Stimulated activated CD8-positive, alpha-beta memory T cell treated with anti-CD3 and anti-CD28 coated beads, Interleukin-7, amount 100 ng/mL, for 4 hours (primary cell): ENCODE results near the gene RERE.

Experiments used
- DNase-seq, 2 donors: peaks; one replicate each; pipeline ENCODE4 v3.0.0-alpha.2; 2020; ENCODE audit warnings: low read depth in 2 of 2

The RERE gene

GRCh38 chr1:8689431-8690252 is 127.8 kb downstream of the RERE start:
- no peak for DNase-seq

GRCh38 chr1:8687538-8687937 is 129.9 kb downstream of the RERE start:
- no peak for DNase-seq

DNA sequence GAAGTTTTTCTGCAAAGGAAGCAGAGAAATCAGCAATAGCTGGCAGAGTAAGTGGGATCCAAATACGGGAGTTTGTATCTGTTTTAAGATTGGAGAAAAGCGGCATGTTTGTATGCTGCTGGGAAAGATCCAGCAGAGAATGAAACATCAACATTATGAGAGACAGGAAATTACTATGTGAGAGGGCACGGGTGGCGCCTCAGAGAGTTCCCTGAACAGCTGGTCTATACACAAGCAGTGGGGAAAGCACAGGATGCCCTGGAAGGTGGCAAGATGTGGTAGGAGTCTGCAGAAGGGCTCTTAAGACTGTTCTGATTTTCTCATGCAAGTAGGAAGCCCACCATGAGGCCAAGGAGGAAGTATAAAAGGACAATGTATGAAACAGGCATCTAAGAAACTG is 130.4 kb downstream of the RERE start:
- DNase-seq: no peak

DNA sequence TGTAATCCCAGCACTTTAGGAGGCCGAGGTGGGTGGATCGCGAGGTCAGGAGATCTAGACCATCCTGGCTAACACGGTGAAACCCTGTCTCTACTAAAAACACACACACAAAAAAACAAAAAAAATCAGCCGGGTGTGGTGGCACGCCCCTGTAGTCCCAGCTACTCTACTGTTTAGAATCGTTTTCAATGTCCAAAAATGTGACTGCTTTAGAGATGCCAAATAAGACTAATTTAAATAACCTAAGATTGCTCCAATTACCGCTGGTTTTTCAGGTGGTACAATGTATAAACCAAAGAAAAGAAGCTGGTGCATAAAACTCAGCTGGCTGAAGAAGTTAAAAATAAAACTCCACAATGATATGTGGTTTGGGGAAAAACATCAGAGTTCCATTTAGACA is 132.0 kb downstream of the RERE start:
- no peak for DNase-seq

- DNase-seq: no peak
Measured at GRCh38 chr1:8684590-8684989, 132.8 kb downstream of the RERE start.

GRCh38 chr1:8682573-8682972 is 134.9 kb downstream of the RERE start:
- no peak for DNase-seq

GRCh38 chr1:8681911-8682310 is 135.5 kb downstream of the RERE start:
- DNase-seq: no peak

DNA sequence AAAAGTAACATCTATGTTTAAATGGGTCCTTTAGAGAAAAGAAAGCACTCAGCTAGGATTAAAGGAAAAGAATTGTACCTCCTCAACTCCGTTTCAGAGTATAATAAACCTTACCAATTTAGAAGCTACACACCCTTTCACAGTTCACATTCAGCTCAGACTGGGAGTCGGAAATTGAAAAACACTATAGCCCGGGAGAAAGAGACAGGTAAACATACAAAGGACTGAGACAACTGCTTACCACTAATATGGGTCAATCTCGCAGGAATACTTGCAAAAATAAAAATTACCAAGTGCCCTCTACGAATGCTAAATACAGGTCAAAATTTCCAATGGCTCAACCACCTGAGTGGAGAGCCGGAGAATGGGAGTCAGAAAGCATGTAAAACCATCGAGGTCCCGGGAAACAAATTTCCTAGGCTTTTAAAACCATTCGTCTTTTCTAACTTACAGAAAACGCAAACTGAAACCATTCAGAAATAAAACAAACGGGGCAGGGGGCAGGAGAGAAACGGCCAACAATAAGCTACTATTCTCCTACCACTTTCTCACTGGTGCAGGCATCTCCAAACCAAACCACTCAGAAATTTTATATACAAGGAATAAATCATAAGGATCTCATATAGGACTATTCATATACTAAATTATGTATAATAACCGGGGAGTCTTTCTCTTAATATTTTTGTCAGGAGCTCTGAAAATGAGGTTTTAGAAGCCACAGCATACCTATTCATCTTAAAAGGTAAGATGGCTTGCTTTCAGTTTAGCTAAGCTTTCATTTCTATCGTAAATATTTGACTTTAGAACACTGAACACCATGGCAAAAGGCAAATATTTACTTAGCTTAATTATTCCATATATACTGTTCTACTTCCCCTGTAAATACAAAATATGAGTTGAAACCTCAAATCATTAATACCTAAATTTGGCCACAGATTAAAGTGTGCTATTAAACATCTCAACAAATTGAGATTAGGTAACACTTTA is 136.5 kb downstream of the RERE start:
- DNase-seq: no peak

DNA sequence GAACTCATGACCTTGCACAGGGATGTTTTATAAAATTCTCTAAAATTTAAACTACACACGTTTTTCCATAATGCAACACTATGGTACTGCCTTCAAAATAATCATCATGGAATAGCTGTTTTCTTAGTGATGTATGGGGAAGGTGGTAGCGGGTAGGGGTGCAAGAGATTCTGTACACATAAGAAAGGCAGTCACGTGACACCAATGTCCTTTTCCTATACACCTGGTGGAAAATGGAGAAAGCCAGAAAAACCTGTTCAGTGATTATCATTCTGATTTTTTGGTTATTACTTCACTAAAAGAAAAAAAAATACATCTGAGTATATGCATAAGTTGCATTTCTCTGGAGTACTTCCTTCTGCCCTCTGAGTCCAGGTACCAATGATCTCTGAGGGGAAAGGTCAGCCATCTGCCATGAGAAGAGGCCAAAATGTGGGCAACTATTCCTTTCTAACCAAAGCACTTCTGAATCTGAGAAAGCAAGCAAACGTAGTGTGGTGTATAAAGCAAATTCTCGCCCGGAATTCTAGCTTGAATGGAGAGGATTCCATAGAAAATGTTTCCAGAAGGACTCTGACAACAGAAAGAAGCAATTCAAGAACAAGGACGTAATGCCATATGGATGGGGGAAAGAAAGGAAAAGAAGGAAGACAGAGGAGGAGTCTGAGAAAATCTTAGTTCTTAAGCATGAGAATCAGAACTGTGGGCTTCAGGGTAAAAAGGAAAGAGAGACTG is 137.3 kb downstream of the RERE start:
- DNase-seq: no peak

DNA sequence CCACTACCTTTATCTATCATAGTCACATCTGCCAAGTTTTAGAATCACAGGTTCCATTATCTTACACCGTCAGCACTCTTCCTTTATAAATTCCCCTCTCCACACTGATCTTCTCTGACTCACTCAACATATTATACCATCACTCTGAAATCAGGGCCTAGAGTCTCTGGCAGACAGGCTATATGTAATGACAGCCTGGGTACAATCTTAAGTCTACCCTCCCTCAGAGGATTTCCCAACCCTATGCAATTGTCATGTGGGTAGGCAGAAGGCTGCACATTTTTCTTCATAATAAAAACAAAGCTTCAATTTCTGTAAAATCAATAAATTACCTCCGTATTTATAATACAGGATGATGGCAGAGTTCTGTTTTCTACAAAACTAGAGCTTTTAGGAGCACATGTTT is 138.0 kb downstream of the RERE start:
- DNase-seq: no peak

DNA sequence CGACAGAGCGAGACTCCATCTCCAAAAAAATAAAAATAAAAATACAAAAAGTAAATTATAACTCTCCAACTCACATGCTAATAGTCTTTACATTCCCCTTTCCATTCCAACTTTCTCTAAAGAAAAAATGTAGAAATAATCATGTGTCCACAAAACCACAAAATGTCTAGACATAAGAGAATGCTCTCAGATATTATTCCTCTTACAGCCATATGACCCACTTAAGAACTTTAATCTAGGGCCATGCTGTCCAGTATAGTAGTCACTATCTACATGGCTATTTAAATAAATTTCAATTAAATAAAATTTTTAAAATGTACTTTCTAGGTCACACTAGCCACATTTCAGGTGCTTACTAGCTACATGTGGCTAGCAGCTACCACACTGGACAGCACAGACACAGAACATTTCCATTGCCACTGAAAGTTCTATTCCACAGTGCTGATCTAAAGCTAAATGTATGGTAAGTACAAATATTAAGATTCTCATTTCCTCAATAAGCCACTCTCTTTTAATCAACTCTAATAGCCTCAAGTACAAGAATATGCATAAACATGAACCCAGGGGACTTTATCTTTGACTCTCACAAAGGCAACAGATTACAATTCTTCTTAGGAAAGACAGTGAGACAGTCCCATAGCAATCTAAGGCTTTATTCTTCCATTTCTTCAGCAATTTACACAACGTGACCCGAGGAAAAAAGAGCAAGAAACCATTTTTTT is 138.6 kb downstream of the RERE start:
- no peak for DNase-seq

- DNase-seq: no peak
Measured at GRCh38 chr1:8677782-8678181, 139.7 kb downstream of the RERE start.

DNA sequence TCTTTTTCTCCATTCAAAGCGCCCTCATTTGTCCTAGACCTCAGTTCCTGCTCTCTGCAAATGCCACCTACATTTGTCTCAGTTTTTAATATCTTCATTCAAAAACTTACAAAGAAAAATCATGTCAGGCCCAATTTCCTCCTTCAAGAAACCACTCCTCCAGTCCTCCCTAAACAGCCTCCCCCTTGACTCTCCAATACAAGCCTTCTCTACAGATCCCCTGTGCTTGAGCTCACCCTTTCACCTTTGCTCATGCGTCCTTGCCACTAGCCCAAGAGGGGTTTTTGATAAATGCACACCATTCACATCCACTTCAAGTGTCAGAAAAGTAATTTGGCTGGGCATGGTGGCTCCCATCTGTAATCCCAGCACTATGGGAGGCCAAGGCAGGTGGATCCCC is 140.6 kb downstream of the RERE start:
- no peak for DNase-seq

- DNase-seq: no peak
Measured at GRCh38 chr1:8676072-8676471, 141.4 kb downstream of the RERE start.

- DNase-seq: no peak
Measured at GRCh38 chr1:8674912-8675311, 142.5 kb downstream of the RERE start.

DNA sequence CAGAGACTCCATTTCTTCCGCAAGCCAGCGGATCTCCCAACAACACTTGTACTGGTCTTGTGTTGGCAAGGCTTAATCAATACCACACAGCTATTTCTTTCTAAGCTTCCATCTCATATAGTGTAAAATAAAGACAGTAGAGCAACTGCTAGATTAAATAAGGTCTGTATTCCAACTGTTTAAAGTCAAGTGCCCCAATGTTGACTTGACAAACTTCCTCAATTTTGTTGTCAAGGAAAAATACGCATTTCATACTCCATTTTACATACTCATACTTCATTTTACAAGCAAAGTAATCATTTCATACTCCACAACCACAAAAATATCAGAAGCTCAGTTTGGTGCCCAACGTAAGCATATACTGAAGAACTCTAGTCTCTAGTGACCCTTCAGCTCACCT is 143.0 kb downstream of the RERE start:
- DNase-seq: no peak

DNA sequence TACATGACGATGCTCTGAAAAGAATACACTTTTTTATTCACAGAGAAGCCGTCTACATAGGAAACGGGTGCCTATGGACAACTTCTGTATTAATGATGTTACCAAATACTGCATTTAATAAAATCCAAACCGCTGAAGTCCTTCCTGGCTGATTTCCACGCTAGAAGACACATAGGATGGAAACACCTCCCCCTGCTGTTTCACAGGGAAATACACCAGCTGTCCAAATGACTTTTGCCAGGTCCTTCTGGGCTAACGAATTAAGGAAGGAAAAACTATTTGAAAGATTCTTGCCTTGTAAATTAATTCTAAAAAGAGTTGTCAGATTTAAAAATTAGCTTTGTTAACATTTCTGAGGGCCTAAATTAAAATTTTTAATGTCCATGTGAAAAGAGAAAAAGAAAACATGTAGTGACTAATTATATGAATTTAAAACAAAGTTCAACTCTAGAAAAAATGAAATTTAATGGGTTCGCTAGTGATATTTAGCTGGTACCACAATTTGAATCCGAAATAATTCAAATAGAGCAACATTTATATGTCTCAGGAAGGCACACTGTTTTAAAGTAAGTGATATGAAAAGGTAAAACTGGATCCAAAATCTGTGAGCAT is 146.0 kb downstream of the RERE start:
- DNase-seq: no peak

- DNase-seq: no peak
Measured at GRCh38 chr1:8670371-8670818, 147.0 kb downstream of the RERE start.

GRCh38 chr1:8669606-8670335 is 147.7 kb downstream of the RERE start:
- DNase-seq: no peak
